ENCODE measurements around the gene POLR1B. TPM values are rescaled to one million over a fixed set of nuclear protein-coding genes. Genes with fewer than 3 reads are reported as not detected.
"Not testable (repeated sequence)": the region's sequence is repeated elsewhere in the genome, so short reads cannot be mapped to it uniquely, and the experiment has no call there.

Gene POLR1B
- total RNA-seq, result 17.1 and 20.0 TPM in 2 replicates

- DNase-seq (ENCODE audit: low read depth in 2 of 2), result peak; percentile 70 to 82
Measured at GRCh38 chr2:112542123-112542983, at the start of gene POLR1B. POLR1B (plus strand) TSS chr2:112542465; CDS start chr2:112542495, 30 bp downstream.

GRCh38 chr2:112493048-112493447 lies 49.2 kb upstream of the POLR1B start:
- DNase-seq (ENCODE audit: low read depth in 2 of 2), result no peak

- peak in 1 of 2 donors; percentile 24 for DNase-seq (ENCODE audit: low read depth in 2 of 2)
Measured at GRCh38 chr2:112493858-112494648, 48.2 kb upstream of the POLR1B start.

GRCh38 chr2:112494828-112495227 lies 47.4 kb upstream of the POLR1B start:
- no peak for DNase-seq (ENCODE audit: low read depth in 2 of 2)

- DNase-seq (ENCODE audit: low read depth in 2 of 2), result not testable (repeated sequence)
Measured at GRCh38 chr2:112495878-112496277, 46.4 kb upstream of the POLR1B start.

GRCh38 chr2:112500850-112501484 lies 41.3 kb upstream of the POLR1B start:
- peak in 1 of 2 donors; percentile 62 for DNase-seq (ENCODE audit: low read depth in 2 of 2)

GRCh38 chr2:112509239-112509998 lies 32.8 kb upstream of the POLR1B start:
- DNase-seq (ENCODE audit: low read depth in 2 of 2), result not testable (repeated sequence)

- DNase-seq (ENCODE audit: low read depth in 2 of 2), result no peak
Measured at GRCh38 chr2:112516801-112517200, 25.5 kb upstream of the POLR1B start.

GRCh38 chr2:112518807-112519206 lies 23.5 kb upstream of the POLR1B start:
- DNase-seq (ENCODE audit: low read depth in 2 of 2), result no peak

GRCh38 chr2:112519506-112519905 lies 22.8 kb upstream of the POLR1B start:
- no peak for DNase-seq (ENCODE audit: low read depth in 2 of 2)

- DNase-seq (ENCODE audit: low read depth in 2 of 2), result no peak
Measured at GRCh38 chr2:112520234-112520783, 22.0 kb upstream of the POLR1B start.

GRCh38 chr2:112523291-112523777 lies 18.9 kb upstream of the POLR1B start:
- no peak for DNase-seq (ENCODE audit: low read depth in 2 of 2)

GRCh38 chr2:112524276-112524675 lies 18.0 kb upstream of the POLR1B start:
- not testable (repeated sequence) for DNase-seq (ENCODE audit: low read depth in 2 of 2)

- DNase-seq (ENCODE audit: low read depth in 2 of 2), result no peak
Measured at GRCh38 chr2:112528541-112528940, 13.7 kb upstream of the POLR1B start.

- DNase-seq (ENCODE audit: low read depth in 2 of 2), result no peak
Measured at GRCh38 chr2:112529757-112530156, 12.5 kb upstream of the POLR1B start.

GRCh38 chr2:112530728-112531127 lies 11.5 kb upstream of the POLR1B start:
- DNase-seq (ENCODE audit: low read depth in 2 of 2), result no peak

- no peak for DNase-seq (ENCODE audit: low read depth in 2 of 2)
Measured at GRCh38 chr2:112534826-112535225, 7.4 kb upstream of the POLR1B start.

- DNase-seq (ENCODE audit: low read depth in 2 of 2), result not testable (repeated sequence)
Measured at GRCh38 chr2:112536665-112537064, 5.6 kb upstream of the POLR1B start.

- DNase-seq (ENCODE audit: low read depth in 2 of 2), result no peak
Measured at GRCh38 chr2:112539306-112539705, 3.0 kb upstream of the POLR1B start.

- no peak for DNase-seq (ENCODE audit: low read depth in 2 of 2)
Measured at GRCh38 chr2:112540906-112541305, 1.4 kb upstream of the POLR1B start.

All from dermis microvascular lymphatic vessel endothelial cell (primary cell).